ENCODE measurements around the gene CDH23. TPM values are rescaled to one million over a fixed set of nuclear protein-coding genes. Genes with fewer than 3 reads are reported as not detected.

The CDH23 gene
- total RNA-seq, 1 donor from 2014 or later = not detected

GRCh38 chr10:71413581-71413980 lies 16.9 kb downstream of the CDH23 start:
- Mint-ChIP-seq H3K4me3 (ENCODE audit: unreplicated experiment) (no peak overlapping the region), H3K27ac (ENCODE audit: unreplicated experiment) (no peak overlapping the region), H3K9me3 (ENCODE audit: low read depth) (peaks cover 23% of the 10 kb centered on the region), H3K36me3 (ENCODE audit: low read depth) (peaks cover 10% of the 10 kb centered on the region), H3K27me3 (ENCODE audit: low read depth) (peaks cover 56% of the 10 kb centered on the region), H3K4me1 (ENCODE audit: low read depth) (no peaks in the 10 kb centered on the region)
- no peak for DNase-seq (ENCODE audit: low spot score)
- TF ChIP-seq CTCF (IDR thresholded peaks at IDR 0.05) = no peak

- Mint-ChIP-seq H3K4me1 (ENCODE audit: low read depth) (no peaks in the 10 kb centered on the region), H3K9me3 (ENCODE audit: low read depth) (peaks cover 23% of the 10 kb centered on the region), H3K36me3 (ENCODE audit: low read depth) (peaks cover 10% of the 10 kb centered on the region), H3K27me3 (ENCODE audit: low read depth) (peaks cover 49% of the 10 kb centered on the region), H3K27ac (ENCODE audit: unreplicated experiment) (no peak overlapping the region), H3K4me3 (ENCODE audit: unreplicated experiment) (no peak overlapping the region)
- no peak for TF ChIP-seq CTCF (IDR thresholded peaks at IDR 0.05)
- DNase-seq (ENCODE audit: low spot score) = no peak
Observed at GRCh38 chr10:71414359-71414758, 17.6 kb downstream of the CDH23 start.

- Mint-ChIP-seq H3K36me3 (ENCODE audit: low read depth) (peaks cover 2% of the 10 kb centered on the region), H3K27ac (ENCODE audit: unreplicated experiment) (no peak overlapping the region), H3K4me1 (ENCODE audit: low read depth) (no peaks in the 10 kb centered on the region), H3K4me3 (ENCODE audit: unreplicated experiment) (no peak overlapping the region), H3K27me3 (ENCODE audit: low read depth) (peaks cover 48% of the 10 kb centered on the region), H3K9me3 (ENCODE audit: low read depth) (peaks cover 5% of the 10 kb centered on the region)
- no peak for TF ChIP-seq CTCF (IDR thresholded peaks at IDR 0.05)
- no peak for DNase-seq (ENCODE audit: low spot score)
Observed at GRCh38 chr10:71419002-71419540, 22.4 kb downstream of the CDH23 start.

- Mint-ChIP-seq H3K27ac (ENCODE audit: unreplicated experiment) (no peak overlapping the region), H3K4me1 (ENCODE audit: low read depth) (no peaks in the 10 kb centered on the region), H3K9me3 (ENCODE audit: low read depth) (no peaks in the 10 kb centered on the region), H3K36me3 (ENCODE audit: low read depth) (no peaks in the 10 kb centered on the region), H3K27me3 (ENCODE audit: low read depth) (peaks cover 49% of the 10 kb centered on the region), H3K4me3 (ENCODE audit: unreplicated experiment) (no peak overlapping the region)
- no peak for DNase-seq (ENCODE audit: low spot score)
- TF ChIP-seq CTCF (IDR thresholded peaks at IDR 0.05) = no peak
Observed at GRCh38 chr10:71419750-71420149, 23.0 kb downstream of the CDH23 start.

DNA sequence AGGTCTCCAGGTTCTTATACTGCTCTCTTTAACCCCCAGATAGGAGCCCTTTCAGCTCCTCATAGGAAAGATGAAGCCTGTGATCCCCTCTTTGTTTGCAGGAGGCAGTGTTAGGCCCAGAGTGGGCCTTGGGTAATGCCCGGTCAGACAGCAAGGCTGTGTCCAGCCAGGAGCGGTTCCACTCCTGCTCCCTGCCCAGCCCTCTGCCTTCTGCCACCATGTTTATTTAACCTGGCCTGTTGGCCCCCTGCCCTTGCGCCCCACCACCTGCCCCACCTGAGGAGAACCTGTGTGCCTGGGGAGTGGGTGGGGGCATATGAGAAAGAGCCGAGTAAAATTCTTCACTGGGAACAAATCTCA lies 24.3 kb downstream of the CDH23 start:
- Mint-ChIP-seq H3K27me3 (ENCODE audit: low read depth) (peaks cover 53% of the 10 kb centered on the region), H3K4me3 (ENCODE audit: unreplicated experiment) (no peak overlapping the region), H3K4me1 (ENCODE audit: low read depth) (no peaks in the 10 kb centered on the region), H3K9me3 (ENCODE audit: low read depth) (no peaks in the 10 kb centered on the region), H3K27ac (ENCODE audit: unreplicated experiment) (no peak overlapping the region), H3K36me3 (ENCODE audit: low read depth) (no peaks in the 10 kb centered on the region)
- TF ChIP-seq CTCF (IDR thresholded peaks at IDR 0.05) = no peak
- DNase-seq (ENCODE audit: low spot score) = no peak
